ENCODE results near the gene BAZ1B.

DNA sequence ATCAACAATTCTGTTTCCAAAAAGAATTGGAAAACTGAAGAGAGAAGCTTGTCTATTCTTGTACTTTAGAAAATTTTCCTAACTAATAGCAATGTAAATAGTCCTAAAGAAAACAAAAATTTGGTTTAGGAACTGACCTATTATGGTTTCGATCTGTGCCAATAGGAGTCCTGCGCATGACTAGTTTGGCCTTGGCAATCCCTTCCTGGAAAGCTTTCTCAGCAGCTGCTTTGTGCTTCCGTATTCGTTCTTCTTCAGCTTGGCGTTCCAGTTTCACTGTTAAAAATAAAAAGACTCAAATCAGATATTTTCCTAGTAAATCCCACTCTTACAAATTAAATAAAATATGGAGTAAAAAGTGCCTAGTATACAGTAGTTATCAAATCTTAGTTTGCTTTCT is 51.9 kb downstream of the BAZ1B start:
- TF ChIP-seq KLF16 (IDR thresholded peaks at IDR 0.05) (no peak), ZNF766 (CRISPR knock-in tag; conservative IDR thresholded peaks at IDR 0.05) (no peak), HCFC1 (IDR thresholded peaks at IDR 0.05; ENCODE audit: low read depth, low read length) (no peak), SIN3A (IDR thresholded peaks at IDR 0.05; ENCODE audit: borderline replicate concordance in 2 of 2, control insufficient read depth in 1 of 2, low read depth in 2 of 2, low read length in 2 of 2) (no peak), ETV6 (IDR thresholded peaks at IDR 0.05; ENCODE audit: borderline replicate concordance in 1 of 2, low read depth in 2 of 2, low read length in 1 of 2) (no peak), ETV6 (CRISPR knock-in tag; IDR thresholded peaks at IDR 0.05; ENCODE audit: borderline replicate concordance) (no peak)
- TF ChIP-seq, protein P1, sequence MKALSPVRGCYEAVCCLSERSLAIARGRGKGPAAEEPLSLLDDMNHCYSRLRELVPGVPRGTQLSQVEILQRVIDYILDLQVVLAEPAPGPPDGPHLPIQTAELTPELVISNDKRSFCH (CRISPR knock-in tag; IDR thresholded peaks at IDR 0.05): no peak
- TF ChIP-seq, protein P1 (tag; IDR thresholded peaks at IDR 0.05): no peak
- TF ChIP-seq, protein P2, sequence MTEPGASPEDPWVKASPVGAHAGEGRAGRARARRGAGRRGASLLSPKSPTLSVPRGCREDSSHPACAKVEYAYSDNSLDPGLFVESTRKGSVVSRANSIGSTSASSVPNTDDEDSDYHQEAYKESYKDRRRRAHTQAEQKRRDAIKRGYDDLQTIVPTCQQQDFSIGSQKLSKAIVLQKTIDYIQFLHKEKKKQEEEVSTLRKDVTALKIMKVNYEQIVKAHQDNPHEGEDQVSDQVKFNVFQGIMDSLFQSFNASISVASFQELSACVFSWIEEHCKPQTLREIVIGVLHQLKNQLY (CRISPR knock-in tag; conservative IDR thresholded peaks at IDR 0.05): no peak
- TF ChIP-seq, protein P3, sequence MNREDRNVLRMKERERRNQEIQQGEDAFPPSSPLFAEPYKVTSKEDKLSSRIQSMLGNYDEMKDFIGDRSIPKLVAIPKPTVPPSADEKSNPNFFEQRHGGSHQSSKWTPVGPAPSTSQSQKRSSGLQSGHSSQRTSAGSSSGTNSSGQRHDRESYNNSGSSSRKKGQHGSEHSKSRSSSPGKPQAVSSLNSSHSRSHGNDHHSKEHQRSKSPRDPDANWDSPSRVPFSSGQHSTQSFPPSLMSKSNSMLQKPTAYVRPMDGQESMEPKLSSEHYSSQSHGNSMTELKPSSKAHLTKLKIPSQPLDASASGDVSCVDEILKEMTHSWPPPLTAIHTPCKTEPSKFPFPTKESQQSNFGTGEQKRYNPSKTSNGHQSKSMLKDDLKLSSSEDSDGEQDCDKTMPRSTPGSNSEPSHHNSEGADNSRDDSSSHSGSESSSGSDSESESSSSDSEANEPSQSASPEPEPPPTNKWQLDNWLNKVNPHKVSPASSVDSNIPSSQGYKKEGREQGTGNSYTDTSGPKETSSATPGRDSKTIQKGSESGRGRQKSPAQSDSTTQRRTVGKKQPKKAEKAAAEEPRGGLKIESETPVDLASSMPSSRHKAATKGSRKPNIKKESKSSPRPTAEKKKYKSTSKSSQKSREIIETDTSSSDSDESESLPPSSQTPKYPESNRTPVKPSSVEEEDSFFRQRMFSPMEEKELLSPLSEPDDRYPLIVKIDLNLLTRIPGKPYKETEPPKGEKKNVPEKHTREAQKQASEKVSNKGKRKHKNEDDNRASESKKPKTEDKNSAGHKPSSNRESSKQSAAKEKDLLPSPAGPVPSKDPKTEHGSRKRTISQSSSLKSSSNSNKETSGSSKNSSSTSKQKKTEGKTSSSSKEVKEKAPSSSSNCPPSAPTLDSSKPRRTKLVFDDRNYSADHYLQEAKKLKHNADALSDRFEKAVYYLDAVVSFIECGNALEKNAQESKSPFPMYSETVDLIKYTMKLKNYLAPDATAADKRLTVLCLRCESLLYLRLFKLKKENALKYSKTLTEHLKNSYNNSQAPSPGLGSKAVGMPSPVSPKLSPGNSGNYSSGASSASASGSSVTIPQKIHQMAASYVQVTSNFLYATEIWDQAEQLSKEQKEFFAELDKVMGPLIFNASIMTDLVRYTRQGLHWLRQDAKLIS (CRISPR knock-in tag; IDR thresholded peaks at IDR 0.05): no peak
- TF ChIP-seq, protein P4, sequence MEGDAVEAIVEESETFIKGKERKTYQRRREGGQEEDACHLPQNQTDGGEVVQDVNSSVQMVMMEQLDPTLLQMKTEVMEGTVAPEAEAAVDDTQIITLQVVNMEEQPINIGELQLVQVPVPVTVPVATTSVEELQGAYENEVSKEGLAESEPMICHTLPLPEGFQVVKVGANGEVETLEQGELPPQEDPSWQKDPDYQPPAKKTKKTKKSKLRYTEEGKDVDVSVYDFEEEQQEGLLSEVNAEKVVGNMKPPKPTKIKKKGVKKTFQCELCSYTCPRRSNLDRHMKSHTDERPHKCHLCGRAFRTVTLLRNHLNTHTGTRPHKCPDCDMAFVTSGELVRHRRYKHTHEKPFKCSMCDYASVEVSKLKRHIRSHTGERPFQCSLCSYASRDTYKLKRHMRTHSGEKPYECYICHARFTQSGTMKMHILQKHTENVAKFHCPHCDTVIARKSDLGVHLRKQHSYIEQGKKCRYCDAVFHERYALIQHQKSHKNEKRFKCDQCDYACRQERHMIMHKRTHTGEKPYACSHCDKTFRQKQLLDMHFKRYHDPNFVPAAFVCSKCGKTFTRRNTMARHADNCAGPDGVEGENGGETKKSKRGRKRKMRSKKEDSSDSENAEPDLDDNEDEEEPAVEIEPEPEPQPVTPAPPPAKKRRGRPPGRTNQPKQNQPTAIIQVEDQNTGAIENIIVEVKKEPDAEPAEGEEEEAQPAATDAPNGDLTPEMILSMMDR (IDR thresholded peaks at IDR 0.05 in 2 of 3, conservative IDR thresholded peaks at IDR 0.05 in 1 of 3; ENCODE audit: insufficient read depth in 2 of 3, low read depth in 1 of 3, low read length in 3 of 3): no peak
- TF ChIP-seq, protein P5, sequence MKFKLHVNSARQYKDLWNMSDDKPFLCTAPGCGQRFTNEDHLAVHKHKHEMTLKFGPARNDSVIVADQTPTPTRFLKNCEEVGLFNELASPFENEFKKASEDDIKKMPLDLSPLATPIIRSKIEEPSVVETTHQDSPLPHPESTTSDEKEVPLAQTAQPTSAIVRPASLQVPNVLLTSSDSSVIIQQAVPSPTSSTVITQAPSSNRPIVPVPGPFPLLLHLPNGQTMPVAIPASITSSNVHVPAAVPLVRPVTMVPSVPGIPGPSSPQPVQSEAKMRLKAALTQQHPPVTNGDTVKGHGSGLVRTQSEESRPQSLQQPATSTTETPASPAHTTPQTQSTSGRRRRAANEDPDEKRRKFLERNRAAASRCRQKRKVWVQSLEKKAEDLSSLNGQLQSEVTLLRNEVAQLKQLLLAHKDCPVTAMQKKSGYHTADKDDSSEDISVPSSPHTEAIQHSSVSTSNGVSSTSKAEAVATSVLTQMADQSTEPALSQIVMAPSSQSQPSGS (CRISPR knock-in tag; IDR thresholded peaks at IDR 0.05): no peak
